NCI-H1105 (cell line): ENCODE results near the gene PRRC2B.

Experiments
- DNase-seq: peaks from one replicate; lab custom pipeline; 2025; lab: John Stamatoyannopoulos, UW

The PRRC2B gene

GRCh38 chr9:131516930-131517329 is 123.0 kb downstream of the PRRC2B start:
- DNase-seq, result no peak

- DNase-seq, result no peak
Observed at GRCh38 chr9:131517761-131518190, 123.9 kb downstream of the PRRC2B start.

GRCh38 chr9:131518553-131518952 is 124.7 kb downstream of the PRRC2B start:
- DNase-seq, result no peak

- no peak for DNase-seq
Observed at GRCh38 chr9:131520503-131520902, 126.6 kb downstream of the PRRC2B start.

- DNase-seq, result no peak
Observed at GRCh38 chr9:131521203-131521602, 127.3 kb downstream of the PRRC2B start.

- DNase-seq, result no peak
Observed at GRCh38 chr9:131521822-131522221, 127.9 kb downstream of the PRRC2B start.

GRCh38 chr9:131522257-131523085 is 128.6 kb downstream of the PRRC2B start:
- DNase-seq, result no peak

- DNase-seq, result no peak
Observed at GRCh38 chr9:131523086-131523388, 129.2 kb downstream of the PRRC2B start.

- DNase-seq, result no peak
Observed at GRCh38 chr9:131523451-131524435, 129.9 kb downstream of the PRRC2B start.

- no peak for DNase-seq
Observed at GRCh38 chr9:131524665-131525315, 130.9 kb downstream of the PRRC2B start.

GRCh38 chr9:131525643-131526565 is 132.0 kb downstream of the PRRC2B start:
- DNase-seq, result no peak

- DNase-seq, result no peak
Observed at GRCh38 chr9:131528186-131528585, 134.3 kb downstream of the PRRC2B start.

GRCh38 chr9:131528886-131529505 is 135.1 kb downstream of the PRRC2B start:
- DNase-seq, result no peak

GRCh38 chr9:131529597-131530545 is 136.0 kb downstream of the PRRC2B start:
- DNase-seq, result no peak

GRCh38 chr9:131530546-131530919 is 136.6 kb downstream of the PRRC2B start:
- DNase-seq, result no peak

- peak; percentile 83 for DNase-seq
Observed at GRCh38 chr9:131530920-131531832, 137.3 kb downstream of the PRRC2B start, which contains the start of gene UCK1. Gene UCK1 (minus strand): TSS chr9:131531263. CDS start chr9:131531174, 89 bp downstream.

GRCh38 chr9:131534721-131535237 is 140.9 kb downstream of the PRRC2B start:
- no peak for DNase-seq

GRCh38 chr9:131537946-131538345 is 144.1 kb downstream of the PRRC2B start:
- DNase-seq, result no peak
